A673 (cell line): ENCODE measurements around the gene TELO2.

Source experiments
- CTCF ChIP-seq: fragments of 300-800, 200-600 bp; sonication (generic); conservative IDR thresholded peaks from 2 replicates; pipeline ENCODE4 v1.5.1; 2017; ENCODE audit warnings: low read depth, mild to moderate bottlenecking, antibody characterized with exemption, low read length, moderate library complexity, mixed read lengths
- EZH2 ChIP-seq: fragments of 200-600 bp; sonication (generic); IDR thresholded peaks from 2 replicates; pipeline ENCODE4 v1.6.1; 2017; ENCODE audit warnings: borderline replicate concordance, low read depth, mild to moderate bottlenecking, mixed read lengths, antibody characterized with exemption, low read length; ENCODE audit not compliant: poor library complexity, severe bottlenecking

DNA sequence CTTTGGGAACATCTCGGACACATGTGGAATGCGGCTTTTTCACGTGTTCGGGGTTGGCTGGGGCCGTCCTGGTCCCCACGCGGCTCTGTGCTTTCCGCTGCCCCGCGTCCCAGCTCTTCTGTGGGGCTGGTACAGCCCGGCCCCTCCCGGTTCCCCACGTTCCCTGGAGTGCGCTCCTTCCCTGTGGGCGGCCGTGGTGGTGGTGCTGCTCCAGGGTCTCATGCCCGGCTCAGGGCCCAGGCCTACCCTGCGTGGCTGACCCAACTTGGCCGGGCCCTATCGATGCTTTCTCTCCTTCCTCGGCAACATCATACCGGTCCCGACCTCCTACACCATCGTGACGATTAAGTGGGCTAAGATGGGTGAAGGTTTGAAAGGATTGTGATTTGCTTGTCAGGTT, 3.3 kb downstream of the TELO2 start:
- TF ChIP-seq CTCF (no peak), EZH2 (no peak)
